HL-60/S4 treated with retinoic acid at 250 ng/mL for 4 days and 3 days (cell line): ENCODE measurements around the gene CHCHD3.

Experiments
- in situ Hi-C: fragments of 300-500 bp; cut with MboI; formaldehyde crosslinking; loops from 2 replicates; pipeline ENCODE4 v1.7.0; 2022; ENCODE audit warnings: low sequenced_read_pairs

Gene CHCHD3

DNA sequence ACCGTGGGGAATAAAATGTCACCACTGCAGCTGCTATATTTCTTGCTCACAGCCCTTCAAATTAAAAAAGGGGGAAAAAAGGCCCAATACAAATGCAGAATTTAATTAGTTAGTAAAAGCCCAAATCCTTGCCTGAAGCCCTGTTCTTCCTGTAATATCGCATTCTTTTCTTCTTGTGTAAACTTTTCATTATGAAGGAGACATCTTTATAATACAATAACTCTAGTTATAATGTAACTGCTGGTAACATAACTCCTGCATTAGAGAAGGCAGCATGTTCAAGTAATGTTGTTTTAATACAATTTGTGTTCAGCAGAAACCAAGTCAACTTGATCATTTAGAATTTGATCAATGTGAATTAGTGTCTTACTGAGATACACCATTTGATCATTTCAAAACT lies 250.9 kb downstream of the CHCHD3 start:
- in situ Hi-C loops = no loop called here

DNA sequence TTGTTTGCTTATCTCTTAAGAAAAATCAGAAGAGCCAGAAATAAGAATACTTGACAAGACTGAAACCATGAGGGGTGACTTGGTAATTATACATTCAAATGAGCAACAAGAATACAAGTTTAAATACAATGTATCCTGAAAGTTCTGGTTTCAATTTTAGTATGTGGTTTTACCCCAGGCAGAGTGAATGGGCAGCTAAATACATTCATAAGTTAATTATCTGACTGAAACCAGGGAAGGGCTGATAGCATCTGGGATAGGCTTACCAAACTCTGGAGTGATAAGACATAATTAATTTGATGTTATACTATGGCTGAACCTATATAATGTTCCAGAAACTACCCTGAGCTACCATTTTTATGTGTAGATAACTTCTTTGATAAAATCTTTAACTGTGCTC lies 253.4 kb downstream of the CHCHD3 start:
- in situ Hi-C loops = no loop called here

DNA sequence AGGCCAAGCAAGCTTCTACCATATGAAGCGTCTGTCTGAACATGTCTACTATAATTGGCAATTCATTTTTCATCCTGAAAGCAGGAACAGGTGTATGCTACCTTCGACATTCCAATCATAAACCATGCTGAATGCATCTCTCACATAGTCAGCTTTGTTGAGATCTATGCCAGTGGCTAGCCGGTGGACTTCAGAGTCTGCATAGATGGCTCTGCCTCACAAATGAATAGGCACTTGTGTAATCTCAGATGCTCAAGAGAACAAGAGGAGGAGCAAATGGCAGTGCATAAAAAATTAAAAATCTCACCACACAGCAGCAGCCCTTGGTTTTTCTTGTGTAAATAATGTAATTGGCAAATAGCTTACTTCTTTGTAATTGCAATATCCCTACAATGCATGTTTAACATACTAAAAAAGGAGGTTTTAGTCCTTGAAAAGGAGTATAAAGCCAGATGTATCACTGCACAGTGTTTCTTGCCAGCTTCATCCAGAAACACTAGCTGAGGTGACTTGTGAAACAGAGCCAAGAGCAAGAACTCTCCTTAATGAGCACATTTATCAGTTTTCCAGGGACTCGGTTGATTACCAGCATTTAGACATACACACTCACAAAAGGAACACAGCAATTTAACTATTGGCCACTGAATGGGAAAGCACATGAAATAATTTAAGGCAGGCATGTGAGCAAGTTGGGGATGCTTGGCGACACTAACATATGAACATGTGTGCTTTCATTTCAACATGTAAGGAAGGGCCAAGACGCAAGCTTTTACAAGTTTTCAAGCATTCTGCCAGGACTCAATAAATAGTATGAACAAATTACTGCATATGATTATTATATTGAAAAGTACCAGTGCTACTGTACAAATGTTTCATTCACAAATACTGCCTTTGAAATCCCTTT lies 255.7 kb downstream of the CHCHD3 start:
- in situ Hi-C loops = no loop called here

DNA sequence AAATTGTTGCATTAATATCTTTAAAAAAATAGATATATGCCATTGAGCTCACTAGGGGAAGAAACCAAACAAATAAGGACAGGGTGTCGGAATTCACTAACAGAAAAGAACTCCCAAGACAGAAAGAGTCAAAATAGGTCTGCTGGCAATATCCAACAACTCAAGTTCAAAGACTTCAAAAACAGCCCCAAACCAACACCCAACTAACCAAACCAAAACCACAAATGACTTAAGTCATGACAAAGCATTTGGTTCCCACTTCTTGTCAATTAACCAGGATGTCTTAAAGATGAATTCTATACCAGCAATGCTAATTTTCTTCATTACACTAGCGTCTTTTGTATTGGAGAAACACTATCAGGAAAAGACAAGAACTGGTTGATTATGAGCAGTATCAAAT lies 256.7 kb downstream of the CHCHD3 start:
- in situ Hi-C loops = no loop called here

DNA sequence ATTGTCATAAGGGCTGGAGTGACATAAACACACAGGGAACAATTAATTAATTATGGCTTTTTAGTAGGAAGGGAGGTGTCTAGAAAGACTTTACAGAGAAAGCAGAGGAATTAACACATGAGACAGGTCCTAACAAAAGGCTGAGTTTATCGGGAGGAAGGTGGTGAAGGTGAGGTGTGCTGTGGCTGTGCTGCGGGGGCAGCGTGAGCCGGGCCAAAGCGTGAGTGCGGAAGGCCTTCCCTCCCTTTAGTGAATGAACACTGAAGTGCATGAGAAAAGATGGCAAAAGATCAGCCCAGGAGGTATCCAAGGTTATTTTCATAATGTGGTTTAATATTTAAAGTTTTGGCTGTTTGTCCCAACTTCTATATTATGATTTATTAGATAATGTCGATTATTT lies 262.2 kb downstream of the CHCHD3 start:
- in situ Hi-C loops = no loop called here

DNA sequence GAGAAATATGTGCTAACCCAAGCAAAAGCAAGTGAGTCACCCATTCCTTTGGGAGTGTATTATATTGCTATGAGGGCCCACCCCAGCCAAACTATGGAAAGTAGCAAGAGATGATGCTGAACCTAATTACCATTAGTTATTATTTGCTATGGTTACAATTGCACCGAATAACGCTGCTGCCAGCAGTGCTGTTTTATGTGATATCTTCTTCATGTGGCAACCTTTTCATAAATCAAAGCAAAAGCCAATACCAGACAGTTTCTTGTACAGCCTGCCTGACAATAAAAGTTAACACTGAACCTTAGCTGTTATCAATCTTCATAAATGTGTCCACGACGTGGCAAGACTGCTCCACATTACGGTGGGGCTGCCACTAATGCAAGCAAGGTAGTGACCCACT lies 263.9 kb downstream of the CHCHD3 start:
- in situ Hi-C loops = no loop called here

DNA sequence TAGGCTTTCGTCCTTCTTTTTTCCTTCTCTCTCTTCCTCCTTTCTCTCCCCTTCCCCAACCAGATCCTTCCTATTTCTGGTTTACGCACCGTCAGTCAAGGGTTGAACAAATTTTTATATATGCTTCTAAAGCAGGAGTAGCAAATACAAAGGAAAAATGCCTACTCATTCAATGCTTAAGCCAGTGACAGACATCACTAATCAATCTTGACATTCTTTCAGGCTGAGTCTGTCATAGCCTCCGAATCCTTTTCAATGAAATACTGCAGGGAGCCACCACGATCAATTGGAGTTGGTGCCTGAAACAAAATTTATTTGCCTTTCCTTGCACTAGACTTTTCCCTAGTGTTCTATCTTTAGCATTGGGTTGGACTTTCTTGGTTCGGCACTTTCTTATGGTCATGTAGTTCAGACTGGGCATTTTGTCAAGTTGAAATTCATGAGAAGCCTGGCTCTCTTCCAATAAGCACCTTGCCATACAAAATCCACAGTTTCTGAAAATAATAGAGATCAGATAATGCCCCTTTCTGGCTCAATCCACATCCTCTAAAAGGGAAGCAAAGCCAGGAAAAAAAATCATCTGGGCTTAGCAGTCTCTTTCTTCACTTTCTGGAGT lies 266.1 kb downstream of the CHCHD3 start:
- in situ Hi-C loops = no loop called here

DNA sequence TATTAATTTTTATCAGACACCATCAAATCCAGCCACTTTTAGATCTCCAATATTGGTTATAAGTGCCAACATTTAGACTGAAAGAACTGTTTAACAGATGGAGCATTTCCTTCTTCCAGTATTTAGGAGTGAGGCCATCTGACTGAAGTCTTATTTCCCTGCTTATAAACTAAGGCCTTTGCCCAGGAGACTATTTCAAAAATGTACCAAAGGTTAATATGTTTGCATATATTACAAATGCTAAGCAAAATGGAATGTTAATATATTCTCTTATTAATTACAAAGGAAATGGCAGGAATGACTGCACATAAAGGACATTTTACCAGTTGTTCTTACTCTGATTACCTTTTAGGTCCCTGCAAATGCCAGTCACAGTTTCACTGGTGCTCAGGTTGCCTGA lies 266.8 kb downstream of the CHCHD3 start:
- in situ Hi-C loops = no loop called here

DNA sequence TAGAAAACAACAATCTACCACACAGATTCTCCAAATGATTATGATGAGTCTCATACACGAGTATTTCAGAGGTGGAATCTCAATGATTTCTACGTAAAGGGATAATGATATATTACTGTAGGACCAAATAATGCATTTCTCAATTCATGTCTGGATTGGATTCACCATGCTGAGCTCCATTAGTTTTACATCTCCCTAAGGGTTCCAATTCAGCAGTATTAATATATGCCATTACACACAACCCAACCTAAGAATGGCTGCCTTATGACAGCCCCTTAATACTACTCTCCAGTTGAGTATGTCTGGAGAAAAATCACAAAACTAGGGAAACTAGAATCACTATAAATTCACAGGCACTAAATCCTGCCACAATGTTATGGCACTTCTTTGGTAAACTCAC lies 271.3 kb downstream of the CHCHD3 start:
- in situ Hi-C loops = no loop called here

DNA sequence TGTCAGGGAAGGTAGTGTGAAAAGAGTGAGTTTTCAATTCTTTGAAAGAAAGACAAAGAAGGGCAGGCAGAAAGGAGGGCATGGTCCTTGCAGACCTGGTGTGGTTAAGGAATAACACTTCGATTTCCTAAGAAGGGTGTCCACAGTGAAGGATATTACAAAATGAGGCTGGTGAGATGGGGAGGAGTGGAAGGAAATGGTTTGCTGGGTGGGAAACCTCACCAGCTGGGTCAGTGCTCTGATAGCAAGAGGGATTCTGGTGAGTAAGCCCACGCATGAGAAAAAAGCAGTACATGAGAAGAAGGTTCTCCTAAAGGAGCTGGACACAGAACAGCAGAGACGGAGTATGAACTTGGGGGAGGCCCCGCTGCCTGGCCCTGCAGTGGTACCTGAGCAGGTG lies 275.1 kb downstream of the CHCHD3 start:
- in situ Hi-C loops = no loop called here

DNA sequence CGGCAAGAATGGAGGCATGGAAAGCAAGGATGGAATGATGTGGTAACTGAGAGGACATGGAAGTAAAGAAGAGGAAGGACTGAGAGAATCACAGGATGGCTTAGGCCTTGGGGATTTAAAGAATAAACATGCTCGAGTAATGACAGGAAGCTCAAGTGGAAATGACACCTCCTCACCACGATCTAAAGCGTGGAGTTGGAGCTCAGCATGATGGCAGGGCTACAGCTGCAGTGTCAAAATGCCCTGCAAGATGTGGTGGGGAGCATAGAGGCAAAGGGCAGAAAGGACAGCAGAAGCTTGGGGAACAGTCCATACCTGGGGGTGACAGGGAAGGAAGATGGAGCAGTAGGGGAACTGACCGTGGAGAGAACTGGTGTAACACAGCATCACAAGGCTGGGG lies 276.1 kb downstream of the CHCHD3 start:
- in situ Hi-C loops = no loop called here

DNA sequence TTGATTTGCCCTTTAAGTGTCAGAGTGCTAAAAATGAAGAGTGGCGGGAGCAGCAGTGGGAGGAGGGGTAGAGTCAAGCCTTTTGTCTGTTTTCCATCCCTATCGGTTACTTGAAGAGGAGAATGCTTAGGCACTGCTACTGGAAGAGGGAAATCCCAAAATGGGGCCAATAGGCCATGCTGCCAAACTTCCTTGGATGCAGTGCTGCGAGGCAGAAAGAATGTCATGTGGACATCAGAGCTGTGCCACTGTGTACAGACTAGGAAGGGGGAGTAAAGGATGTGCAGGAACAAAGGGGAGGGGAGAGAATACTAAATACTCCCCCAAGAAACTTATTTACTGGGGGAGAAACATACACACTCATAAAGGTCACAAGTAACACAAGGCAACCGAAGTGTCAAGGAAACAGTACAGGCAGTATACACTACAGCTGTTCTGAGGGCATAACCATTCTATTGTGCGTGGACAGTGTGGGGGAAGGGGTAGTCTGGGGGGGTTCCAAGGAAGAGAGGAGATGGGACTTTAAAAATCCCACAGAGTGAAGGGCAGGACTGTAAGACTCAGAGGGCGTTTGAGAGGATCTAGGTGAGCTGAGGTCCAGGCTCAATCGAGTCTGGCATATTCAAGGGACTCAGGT lies 276.9 kb downstream of the CHCHD3 start:
- in situ Hi-C loops = no loop called here

DNA sequence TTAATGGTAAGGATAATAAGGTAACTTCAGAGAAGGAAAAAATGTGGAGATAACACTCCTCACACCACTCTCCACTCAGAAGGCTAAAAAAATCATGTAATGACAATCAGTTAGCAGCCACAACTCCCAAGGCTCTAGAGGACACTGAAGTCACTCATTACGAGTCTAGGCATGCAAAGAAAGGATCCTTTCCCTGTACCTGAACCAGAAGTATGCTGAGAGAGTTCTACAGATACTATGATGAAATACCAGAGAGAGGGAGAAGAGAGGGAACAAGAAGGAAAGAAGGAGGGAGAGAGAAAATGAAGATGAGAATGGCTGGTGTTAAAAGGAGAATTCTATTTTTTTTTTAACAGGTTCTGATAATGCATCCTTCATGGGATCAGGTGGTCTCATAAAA lies 281.4 kb downstream of the CHCHD3 start:
- in situ Hi-C loops = no loop called here

DNA sequence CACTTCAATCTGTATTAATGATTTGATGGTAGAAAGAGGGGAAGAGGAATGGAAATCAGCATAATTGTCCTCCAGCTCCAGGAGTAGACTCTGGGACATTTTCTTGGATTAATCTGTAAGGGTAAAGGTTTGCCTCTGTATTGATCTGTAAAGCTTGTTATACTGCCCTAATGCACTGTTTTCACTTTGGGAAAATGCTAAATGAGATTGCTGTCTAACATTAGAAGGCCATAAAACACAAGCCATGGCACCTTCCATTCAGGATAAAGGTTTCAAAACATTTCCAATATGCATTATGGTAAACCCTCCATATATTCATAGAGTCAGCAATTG lies 282.8 kb downstream of the CHCHD3 start:
- in situ Hi-C loops = no loop called here

DNA sequence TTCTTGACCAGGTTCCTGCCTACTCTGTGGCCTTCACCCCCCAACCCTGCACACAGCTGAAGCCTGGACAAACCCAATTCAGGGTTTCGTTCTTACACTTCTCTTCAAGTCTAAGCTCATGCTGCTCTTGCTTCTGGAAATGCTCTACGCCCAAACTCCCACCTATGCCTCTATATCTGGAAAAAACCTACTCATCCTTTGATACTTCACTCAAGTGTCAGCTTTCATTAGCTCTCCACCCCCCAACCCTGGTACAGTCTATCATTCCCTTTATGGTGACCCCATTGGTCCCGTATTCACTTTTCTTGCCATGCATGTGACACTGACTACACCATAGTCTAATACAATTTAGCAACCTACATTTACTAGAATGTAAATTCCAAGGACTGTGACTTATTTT lies 284.7 kb downstream of the CHCHD3 start:
- in situ Hi-C loops = no loop called here

DNA sequence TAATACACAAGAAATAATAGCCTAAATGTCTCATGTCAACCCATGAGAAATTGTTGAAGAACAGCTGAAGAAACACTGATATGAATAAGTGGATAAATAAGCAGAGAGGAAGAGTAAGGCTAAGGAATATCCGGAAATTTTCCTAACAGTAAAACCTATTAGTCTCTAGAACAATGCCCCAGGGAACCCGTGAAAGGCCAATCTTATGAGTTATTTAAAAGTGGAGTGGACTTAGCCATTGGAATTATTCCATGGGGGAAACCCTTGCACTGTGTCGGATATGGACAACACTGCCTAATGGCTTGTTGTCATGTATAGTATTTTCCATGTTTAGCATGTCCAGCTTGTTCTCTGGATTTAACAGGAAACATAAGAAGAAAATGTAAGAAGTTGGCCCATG lies 288.4 kb downstream of the CHCHD3 start:
- in situ Hi-C loops = no loop called here

DNA sequence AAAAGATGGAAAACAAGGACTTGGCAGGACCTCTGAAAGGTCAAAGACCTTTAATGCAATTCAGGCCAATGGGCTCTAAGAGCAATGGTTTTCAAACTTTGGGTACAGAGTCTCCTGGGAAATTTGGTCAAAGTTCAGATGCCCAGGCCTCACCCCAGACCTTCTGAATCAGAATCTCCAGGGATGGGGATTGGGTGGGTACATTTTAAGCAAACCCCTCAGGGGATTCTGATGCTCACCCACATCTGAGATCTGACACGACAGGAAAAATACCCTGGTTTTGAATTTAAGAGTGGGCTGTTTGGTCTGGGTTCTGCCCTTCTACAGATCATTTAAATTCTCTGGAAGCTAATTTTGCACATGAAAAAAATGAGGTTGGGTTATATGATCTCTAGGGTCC lies 290.9 kb downstream of the CHCHD3 start:
- in situ Hi-C loops = no loop called here

DNA sequence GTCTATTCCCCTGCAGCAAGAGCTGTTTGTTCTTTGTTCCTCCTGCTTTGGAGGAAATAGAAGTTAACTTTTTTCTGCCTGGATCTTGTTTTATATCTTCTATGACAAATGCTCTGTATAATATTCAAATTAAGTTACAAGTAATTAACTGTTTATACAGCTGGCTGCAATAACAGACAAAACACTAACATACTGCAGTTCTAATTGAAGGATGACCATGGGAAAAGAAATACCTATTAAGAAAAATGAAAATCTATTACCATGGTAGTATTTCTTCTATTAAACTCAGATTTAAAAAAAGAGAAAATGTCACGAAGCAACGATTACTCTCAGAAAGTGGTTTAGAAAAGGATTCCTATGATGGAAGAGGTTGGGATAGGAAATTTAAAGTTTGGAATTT lies 291.8 kb downstream of the CHCHD3 start:
- in situ Hi-C loops = no loop called here

DNA sequence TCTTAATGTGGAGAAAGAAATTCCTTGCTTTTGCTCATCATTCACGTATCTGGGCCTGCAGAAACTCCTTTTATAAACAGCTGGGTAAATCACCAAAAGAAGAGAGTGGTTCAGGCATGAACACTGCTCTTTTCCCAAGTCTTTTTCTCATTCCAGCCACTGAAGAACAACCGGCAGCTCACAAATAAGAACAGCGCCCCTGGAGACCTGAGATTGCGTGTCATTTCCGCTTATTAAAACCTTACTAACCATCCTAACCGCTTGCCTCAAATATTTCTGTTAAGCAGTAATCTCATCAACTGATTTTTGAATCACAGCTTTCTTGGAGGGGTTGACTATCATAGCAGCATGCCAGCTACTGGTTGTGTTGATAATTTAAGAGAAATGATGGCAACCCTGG lies 292.6 kb downstream of the CHCHD3 start:
- in situ Hi-C loops = no loop called here

DNA sequence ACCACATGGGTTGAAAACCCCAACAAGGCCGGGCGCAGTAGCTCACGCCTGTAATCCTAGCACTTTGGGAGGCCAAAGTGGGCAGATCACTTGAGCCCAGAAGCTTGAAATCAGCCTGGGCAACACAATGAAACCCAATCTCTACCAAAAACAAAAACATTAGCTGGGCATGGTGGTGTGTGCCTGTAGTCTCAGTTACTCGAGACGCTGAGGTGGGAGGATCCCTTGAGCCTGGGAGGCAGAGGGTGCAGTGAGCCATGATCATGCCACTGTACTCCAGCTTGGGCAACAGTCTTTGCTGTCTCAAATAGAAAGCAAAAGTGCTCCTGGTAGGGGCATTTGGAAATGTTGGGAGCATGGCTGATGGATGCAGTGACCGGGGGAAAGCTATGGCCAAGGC lies 296.0 kb downstream of the CHCHD3 start:
- in situ Hi-C loops = no loop called here

DNA sequence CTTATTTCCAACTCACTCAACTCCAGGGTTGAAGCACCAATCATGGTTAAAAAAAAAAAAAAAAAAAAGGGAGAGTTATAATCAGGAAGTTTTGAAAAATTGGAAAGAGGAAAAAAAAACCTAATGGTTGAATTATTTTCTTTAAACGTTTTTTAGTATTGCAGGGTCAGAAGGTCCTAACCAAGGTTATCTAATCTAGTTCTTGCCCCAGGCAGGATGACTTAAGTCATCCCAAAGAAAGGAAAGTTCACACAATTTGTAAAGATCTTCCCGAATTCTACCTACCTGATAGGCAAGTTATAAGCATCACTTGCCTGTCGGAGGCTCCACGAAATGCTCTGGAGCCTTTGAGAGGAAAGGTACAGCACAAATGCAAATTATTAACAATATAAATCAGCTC lies 297.5 kb downstream of the CHCHD3 start:
- in situ Hi-C loops = no loop called here

DNA sequence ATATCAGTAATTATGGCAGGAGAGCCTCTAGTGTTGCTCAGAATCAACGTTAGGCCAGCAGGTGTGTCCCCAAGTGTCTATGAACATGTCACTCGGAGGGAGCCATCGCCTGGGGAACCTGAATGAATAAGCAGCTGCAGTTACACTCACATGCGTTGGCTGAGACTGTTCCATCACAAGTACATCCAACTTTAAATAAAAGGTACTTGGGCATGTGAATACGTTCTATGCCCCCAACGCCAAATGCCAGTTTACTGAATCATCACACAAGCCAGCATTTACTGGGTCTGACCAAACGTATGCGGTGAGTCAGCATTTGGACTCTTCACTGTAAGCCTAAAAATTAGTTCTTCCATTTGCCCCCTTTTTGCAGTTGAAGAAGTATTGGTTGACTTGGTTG lies 298.1 kb downstream of the CHCHD3 start:
- in situ Hi-C loops = no loop called here
